Stimulated activated effector memory CD8-positive, alpha-beta T cell treated with anti-CD3 and anti-CD28 coated beads, Interleukin-12 subunit alpha, Interleukin-12 subunit beta, amount 100 ng/mL, for 72 hours (primary cell): ENCODE results near the gene CKLF.

Experiments
- ATAC-seq: fragments of 150-1000 bp; cut with Tn5 transposase; 2 replicates; pipeline ENCODE4 v1.10.0; 2021
- DNase-seq, 2 donors: peaks; one replicate each; pipeline ENCODE4 v3.0.0; 2021 to 2022; ENCODE audit warnings: low spot score in 2 of 2
- H3K27ac Mint-ChIP-seq: one replicate; pipeline ENCODE4 v1.8.0; 2022; ENCODE audit warnings: mild to moderate bottlenecking, mixed read lengths
- H3K36me3 Mint-ChIP-seq: one replicate; pipeline ENCODE4 v1.8.0; 2022; ENCODE audit warnings: mild to moderate bottlenecking, mixed read lengths
- H3K4me1 Mint-ChIP-seq: one replicate; pipeline ENCODE4 v1.8.0; 2022; ENCODE audit warnings: mixed read lengths
- H3K4me3 Mint-ChIP-seq: one replicate; pipeline ENCODE4 v1.8.0; 2022; ENCODE audit warnings: mild to moderate bottlenecking, mixed read lengths
- H3K9me3 Mint-ChIP-seq: one replicate; pipeline ENCODE4 v1.8.0; 2022; ENCODE audit warnings: mixed read lengths

Gene CKLF

GRCh38 chr16:66525396-66526180, 26.8 kb upstream of the CKLF start:
- H3K9me3 Mint-ChIP-seq, result no peaks in the 10 kb centered on the region

DNA sequence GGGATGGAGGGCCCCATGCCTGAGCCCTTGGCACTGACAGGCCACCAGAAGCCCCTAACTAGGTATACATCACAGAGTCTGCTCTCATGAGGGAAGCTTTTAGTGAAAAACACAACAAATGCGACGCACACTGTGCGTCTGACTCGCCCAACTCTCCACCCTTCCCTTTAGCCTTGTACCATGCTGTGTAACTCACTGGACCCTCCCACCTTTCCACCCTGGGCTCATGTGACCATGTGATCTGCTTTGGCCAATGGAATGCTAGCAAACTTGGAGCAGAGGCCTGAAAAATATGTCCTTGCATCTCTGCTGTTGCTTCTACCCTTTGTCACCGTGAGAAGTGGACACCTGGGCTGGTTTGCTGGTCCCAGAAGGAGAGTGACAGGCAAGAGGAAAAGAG, 24.1 kb upstream of the CKLF start:
- DNase-seq, result no peak

More at GRCh38 chr16:66525396-66526180, 26.8 kb upstream of the CKLF start:
- no peak overlapping the region for H3K4me3 Mint-ChIP-seq
- DNase-seq, result no peak
- H3K4me1 Mint-ChIP-seq, result peaks cover 58% of the 10 kb centered on the region
- ATAC-seq, result no peak
- H3K36me3 Mint-ChIP-seq, result peaks cover 14% of the 10 kb centered on the region
- H3K27ac Mint-ChIP-seq, result peak overlapping the region; percentile 98

DNA sequence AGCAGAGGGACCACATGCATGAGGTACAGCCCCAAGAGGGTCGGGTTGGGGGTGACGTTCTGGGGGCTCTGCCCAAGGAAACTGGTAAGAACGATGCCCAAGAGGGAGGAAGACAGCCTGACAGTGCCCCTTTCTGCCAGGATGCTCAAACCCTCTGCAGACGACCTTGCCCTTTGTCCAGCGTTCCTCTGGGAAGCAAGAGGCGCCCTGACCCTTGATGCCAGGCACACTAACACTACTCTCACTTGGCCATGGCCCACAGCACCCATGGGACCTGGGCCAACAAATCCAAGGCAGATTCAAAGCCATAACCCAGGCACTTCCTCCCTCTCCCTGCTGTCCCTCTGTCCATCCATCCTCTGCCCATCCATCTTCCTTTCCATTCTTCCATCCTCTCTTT, 22.9 kb upstream of the CKLF start:
- no peaks in the 10 kb centered on the region for H3K9me3 Mint-ChIP-seq
- peaks cover 27% of the 10 kb centered on the region for H3K4me1 Mint-ChIP-seq
- ATAC-seq (no peak), DNase-seq (no peak)
- peak overlapping the region; percentile 15 for H3K27ac Mint-ChIP-seq
- no peaks in the 10 kb centered on the region for H3K36me3 Mint-ChIP-seq
- no peak overlapping the region for H3K4me3 Mint-ChIP-seq

More for the DNA sequence above, 24.1 kb upstream of the CKLF start:
- Mint-ChIP-seq H3K4me3 (no peak overlapping the region), H3K4me1 (peaks cover 33% of the 10 kb centered on the region), H3K36me3 (no peaks in the 10 kb centered on the region), H3K27ac (peak overlapping the region; percentile 83), H3K9me3 (no peaks in the 10 kb centered on the region)
- ATAC-seq, result no peak

DNA sequence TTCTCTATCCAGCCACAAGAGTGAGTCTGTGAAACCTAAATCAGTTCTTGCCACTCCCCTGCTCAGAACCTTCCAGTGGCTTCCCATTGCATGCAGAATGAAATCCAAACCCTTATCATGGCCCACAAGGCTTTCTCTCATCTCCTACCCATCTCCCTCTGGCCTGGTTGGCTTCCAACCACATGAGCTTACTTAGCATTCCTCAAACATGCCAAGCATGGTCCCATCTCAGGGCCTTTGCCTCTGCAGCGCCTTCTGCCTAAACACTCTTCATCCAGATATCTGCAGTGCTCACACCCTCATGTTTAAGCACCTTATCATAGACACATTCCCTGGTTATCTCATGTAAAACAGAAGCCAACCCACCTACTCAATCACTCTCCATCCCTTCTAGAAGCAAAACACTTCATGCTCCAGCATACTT, 18.0 kb upstream of the CKLF start:
- Mint-ChIP-seq H3K9me3 (no peaks in the 10 kb centered on the region), H3K27ac (peak overlapping the region; percentile 24), H3K4me3 (no peak overlapping the region), H3K36me3 (no peaks in the 10 kb centered on the region), H3K4me1 (peaks cover 25% of the 10 kb centered on the region)
- ATAC-seq (no peak), DNase-seq (no peak)

- peaks cover 30% of the 10 kb centered on the region for H3K4me1 Mint-ChIP-seq
- H3K9me3 Mint-ChIP-seq, result no peaks in the 10 kb centered on the region
- ATAC-seq, result no peak
- no peaks in the 10 kb centered on the region for H3K36me3 Mint-ChIP-seq
- H3K4me3 Mint-ChIP-seq, result no peak overlapping the region
- no peak for DNase-seq
- H3K27ac Mint-ChIP-seq, result peak overlapping the region; percentile 54
Measured at GRCh38 chr16:66536525-66536924, 15.9 kb upstream of the CKLF start.

DNA sequence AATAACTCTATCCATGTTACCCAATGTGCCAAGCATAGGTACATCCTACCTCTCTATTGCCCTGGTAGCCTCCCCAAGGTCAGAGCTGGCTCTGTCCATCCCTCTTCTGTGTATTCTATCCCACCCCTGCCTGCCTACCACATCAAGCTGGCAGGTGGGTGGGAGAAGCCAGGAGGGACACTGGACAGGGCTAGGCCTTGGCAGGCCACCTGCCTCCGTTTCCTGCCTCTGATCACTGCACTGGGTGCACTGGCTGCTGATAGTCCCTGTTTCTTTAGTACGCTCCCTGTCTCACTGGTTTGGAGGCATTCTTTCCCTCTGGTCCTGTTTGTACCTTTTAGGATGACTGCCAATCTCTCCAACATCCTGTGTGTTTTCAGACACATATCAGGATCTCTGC, 15.1 kb upstream of the CKLF start:
- H3K27ac Mint-ChIP-seq, result no peak overlapping the region
- DNase-seq, result no peak
- H3K9me3 Mint-ChIP-seq, result no peaks in the 10 kb centered on the region
- H3K4me3 Mint-ChIP-seq, result no peak overlapping the region
- H3K36me3 Mint-ChIP-seq, result no peaks in the 10 kb centered on the region
- no peak for ATAC-seq
- H3K4me1 Mint-ChIP-seq, result peaks cover 30% of the 10 kb centered on the region

DNA sequence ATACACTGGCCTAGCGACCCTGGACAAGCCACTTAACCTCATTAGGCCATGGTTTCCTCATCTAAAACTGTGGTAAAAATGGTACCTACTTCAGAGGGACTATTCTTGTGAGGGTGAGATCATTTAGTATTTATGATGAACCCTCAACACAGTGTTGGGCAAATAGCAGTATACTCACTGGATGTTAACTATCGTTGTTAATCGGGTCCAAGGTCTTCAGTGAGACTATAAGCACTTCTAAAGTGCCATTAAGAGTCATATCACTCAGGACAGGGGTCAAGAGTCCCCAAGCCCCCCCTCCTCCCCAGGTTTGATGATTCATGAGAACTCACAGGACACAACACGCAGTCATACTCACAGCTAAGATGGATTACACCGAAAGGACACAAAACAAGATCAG, 13.5 kb upstream of the CKLF start:
- Mint-ChIP-seq H3K27ac (peak overlapping the region; percentile 79), H3K9me3 (no peaks in the 10 kb centered on the region), H3K4me3 (peak overlapping the region; percentile 6), H3K36me3 (no peaks in the 10 kb centered on the region), H3K4me1 (peaks cover 30% of the 10 kb centered on the region)
- DNase-seq (no peak), ATAC-seq (no peak)

DNA sequence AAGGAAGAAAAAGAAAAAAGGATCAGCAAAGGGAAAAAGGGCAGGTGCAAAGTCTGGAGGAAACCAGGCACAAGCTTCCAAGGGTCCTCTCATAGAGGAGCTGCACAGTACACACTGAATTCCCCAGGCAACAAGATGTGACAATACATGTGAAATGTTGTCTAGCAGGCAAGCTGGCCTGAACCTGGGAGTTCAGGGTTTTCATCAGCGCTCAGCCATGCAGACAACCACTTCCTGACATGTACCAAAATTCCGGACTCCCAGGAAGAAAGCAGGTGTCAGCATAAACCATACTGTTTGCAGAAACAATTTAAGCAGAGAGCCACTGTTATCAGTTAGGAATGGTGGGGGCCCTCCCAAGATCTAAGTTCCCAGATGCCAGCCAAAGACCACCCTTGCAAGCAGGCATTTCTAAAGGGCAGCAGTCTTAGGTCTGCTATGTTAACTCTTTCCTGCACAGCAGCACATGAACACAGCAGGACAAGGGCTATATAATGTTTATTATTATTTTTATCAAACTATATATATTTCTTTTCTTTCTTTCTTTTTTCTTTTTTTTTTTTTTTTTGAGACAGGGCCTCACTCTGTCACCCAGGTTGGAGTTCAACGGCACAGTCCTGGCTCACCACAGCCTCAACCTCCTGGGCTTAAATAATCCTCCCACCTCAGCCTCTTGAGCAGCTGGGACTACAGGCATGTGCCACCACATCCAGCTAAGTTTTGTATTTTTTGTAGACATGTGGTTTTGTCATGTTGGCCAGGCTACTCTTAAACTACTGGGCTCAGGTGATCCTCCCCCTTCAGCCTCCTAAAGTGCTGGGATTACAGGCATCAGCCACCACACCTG, 12.5 kb upstream of the CKLF start:
- no peak for DNase-seq
- Mint-ChIP-seq H3K4me1 (peaks cover 24% of the 10 kb centered on the region), H3K4me3 (peak overlapping the region; percentile 6), H3K27ac (peak overlapping the region; percentile 79), H3K9me3 (no peaks in the 10 kb centered on the region), H3K36me3 (no peaks in the 10 kb centered on the region)
- ATAC-seq, result no peak

DNA sequence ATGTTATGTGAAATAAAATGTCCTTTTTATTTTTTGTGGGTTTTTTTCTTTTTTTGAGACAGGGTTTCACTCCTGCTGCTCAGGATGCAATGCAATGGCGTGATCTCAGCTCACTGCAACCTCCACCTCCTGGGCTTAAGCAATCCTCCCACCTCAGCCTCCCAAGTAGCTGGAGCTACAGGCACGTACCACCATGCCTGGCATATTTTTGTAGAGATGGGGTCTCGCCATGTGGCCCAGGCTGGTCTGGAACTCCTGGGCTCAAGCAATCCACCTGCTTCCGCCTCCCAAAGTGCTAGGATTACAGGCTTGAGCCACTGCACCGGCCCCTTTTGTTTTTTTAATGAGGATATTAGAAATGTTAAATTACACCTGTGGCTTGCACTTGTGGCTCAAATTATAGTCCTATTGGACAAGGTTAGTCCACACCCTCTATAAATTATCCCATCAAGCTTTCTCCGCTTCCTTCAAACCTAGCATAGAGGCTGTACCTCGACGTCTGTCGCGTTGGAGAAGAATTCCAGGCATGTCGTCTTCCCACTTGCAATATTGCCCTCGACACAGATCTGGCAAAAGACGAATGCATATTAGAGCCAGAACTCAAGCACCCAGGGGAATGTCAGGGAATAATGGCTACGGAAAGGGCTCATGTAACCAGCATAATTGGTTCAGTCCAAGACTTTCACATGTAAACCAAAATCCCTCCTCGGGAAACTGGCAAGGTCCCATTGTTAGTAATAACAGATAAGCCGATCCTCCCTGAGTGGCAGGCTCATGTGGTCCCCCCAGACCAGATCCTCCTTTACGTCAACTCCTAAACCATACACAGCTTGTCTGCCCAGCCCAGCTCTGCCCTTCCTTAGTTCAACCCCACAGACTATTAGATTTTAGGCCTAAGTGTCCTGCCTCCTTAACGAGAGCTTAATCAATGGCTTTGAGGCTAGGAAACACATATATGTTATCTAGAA, 10.7 kb upstream of the CKLF start:
- no peak for ATAC-seq
- Mint-ChIP-seq H3K36me3 (no peaks in the 10 kb centered on the region), H3K4me3 (no peak overlapping the region), H3K4me1 (peaks cover 24% of the 10 kb centered on the region), H3K27ac (no peak overlapping the region), H3K9me3 (no peaks in the 10 kb centered on the region)
- DNase-seq, result no peak

- DNase-seq (no peak), ATAC-seq (no peak)
- no peaks in the 10 kb centered on the region for H3K9me3 Mint-ChIP-seq
- no peak overlapping the region for H3K4me3 Mint-ChIP-seq
- no peak overlapping the region for H3K27ac Mint-ChIP-seq
- no peaks in the 10 kb centered on the region for H3K36me3 Mint-ChIP-seq
- H3K4me1 Mint-ChIP-seq, result peaks cover 25% of the 10 kb centered on the region
Measured at GRCh38 chr16:66542396-66542795, 10.0 kb upstream of the CKLF start.

- DNase-seq (no peak), ATAC-seq (no peak)
- no peak overlapping the region for H3K4me3 Mint-ChIP-seq
- peak overlapping the region; percentile 60 for H3K27ac Mint-ChIP-seq
- peaks cover 6% of the 10 kb centered on the region for H3K36me3 Mint-ChIP-seq
- no peaks in the 10 kb centered on the region for H3K9me3 Mint-ChIP-seq
- peaks cover 34% of the 10 kb centered on the region for H3K4me1 Mint-ChIP-seq
Measured at GRCh38 chr16:66543541-66543940, 8.8 kb upstream of the CKLF start.

- no peaks in the 10 kb centered on the region for H3K9me3 Mint-ChIP-seq
- peaks cover 36% of the 10 kb centered on the region for H3K4me1 Mint-ChIP-seq
- H3K27ac Mint-ChIP-seq, result peak overlapping the region; percentile 60
- peaks cover 6% of the 10 kb centered on the region for H3K36me3 Mint-ChIP-seq
- H3K4me3 Mint-ChIP-seq, result no peak overlapping the region
- DNase-seq (no peak), ATAC-seq (no peak)
Measured at GRCh38 chr16:66544016-66544757, 8.2 kb upstream of the CKLF start.

- H3K4me1 Mint-ChIP-seq, result peaks cover 42% of the 10 kb centered on the region
- ATAC-seq (no peak), DNase-seq (no peak)
- H3K36me3 Mint-ChIP-seq, result peaks cover 19% of the 10 kb centered on the region
- no peak overlapping the region for H3K4me3 Mint-ChIP-seq
- no peaks in the 10 kb centered on the region for H3K9me3 Mint-ChIP-seq
- peak overlapping the region; percentile 86 for H3K27ac Mint-ChIP-seq
Measured at GRCh38 chr16:66547101-66547989, 5.0 kb upstream of the CKLF start.

DNA sequence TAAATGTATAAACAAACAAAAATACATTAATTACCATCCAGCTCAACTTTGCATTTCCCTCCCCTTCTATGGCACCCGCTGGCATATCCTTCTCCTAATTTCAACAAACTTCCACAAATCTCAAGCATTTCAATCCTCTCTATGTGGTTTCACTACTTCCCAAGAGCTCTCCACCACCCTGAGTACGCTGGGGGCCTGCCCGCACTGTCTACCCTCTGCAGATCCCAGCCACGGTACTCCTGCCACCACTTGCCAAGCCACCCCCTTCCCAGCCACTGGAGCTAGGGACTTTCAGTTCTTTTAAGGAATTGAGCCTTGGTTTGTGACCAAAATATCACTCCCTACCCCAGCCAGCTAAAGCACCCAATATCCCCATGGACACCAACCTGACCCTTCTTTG, 4.3 kb upstream of the CKLF start:
- DNase-seq (no peak), ATAC-seq (no peak)
- Mint-ChIP-seq H3K27ac (peak overlapping the region; percentile 90), H3K9me3 (no peaks in the 10 kb centered on the region), H3K4me3 (peak overlapping the region; percentile 86), H3K4me1 (peaks cover 49% of the 10 kb centered on the region), H3K36me3 (peaks cover 26% of the 10 kb centered on the region)
